Right lobe of liver (tissue), 4 donors: Measurements from ENCODE around the gene NDUFS3.

Experiments
- CTCF ChIP-seq, 4 donors: fragments of 200-600 bp in 3 of 4; fragments of 450-650 bp in 1 of 4; IDR thresholded peaks; one replicate each; pipeline versions ENCODE4 v1.5.1 to v1.8.0; 2016 to 2022; ENCODE audit warnings: antibody characterized with exemption in 4 of 4, mild to moderate bottlenecking in 2 of 4
- POLR2A ChIP-seq: fragments of 450-650 bp; IDR thresholded peaks from one replicate; pipeline ENCODE4 v1.6.1; 2017; ENCODE audit warnings: antibody characterized with exemption, mild to moderate bottlenecking
- donor health status: DM: no; HTN: no; CAD: no.
- donor health status: DM: no; HTN: no; CAD: no.
- donor health status: DM: no; HTN: yes; CAD: no.

GRCh38 chr11:47578524-47579494 lies at the start of gene NDUFS3, which contains the start of gene KBTBD4:
- TF ChIP-seq CTCF (IDR thresholded peaks at IDR 0.05), result no peak
- TF ChIP-seq POLR2A, result peak; percentile 38
